NCI-H460 (cell line): ENCODE measurements around the gene ADPRHL1. TPM values are rescaled to one million over a fixed set of nuclear protein-coding genes. Genes with fewer than 3 reads are reported as not detected.

Source experiments
- DNase-seq: peaks from one replicate; pipeline ENCODE4 v3.0.0-alpha.2; 2016; ENCODE audit warnings: low read depth; ENCODE audit errors: extremely low read depth
- total RNA-seq: library from RNA; depleted of rRNA; stranded (reverse); fragments of >200 nt; shearing (Covaris generic); gene quantifications from 2 replicates; pipeline ENCODE4 v1.2.3, GENCODE V29; 2014

Gene ADPRHL1
- total RNA-seq, 1 experiment from 2014 or later = 7.6 TPM

DNA sequence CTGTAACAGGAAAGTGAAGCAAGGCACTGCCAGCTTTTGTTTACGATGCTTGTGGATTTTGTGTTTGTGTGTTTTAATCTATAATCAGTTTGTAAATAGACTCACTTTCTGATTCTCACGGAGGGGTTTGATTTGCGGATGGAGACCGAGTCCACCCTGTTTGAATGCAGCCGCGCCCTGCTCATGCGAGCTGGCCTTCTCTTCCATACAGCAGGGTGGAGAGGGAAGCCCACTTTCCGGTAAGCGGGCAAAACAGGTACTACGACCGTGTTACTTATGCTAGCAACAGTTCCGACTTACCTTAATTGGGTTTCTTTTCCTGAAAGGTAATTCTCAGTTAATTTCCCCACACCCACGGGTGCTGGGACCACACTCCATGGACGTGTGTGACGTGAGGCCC, 33.1 kb downstream of the ADPRHL1 start:
- DNase-seq = no peak

DNA sequence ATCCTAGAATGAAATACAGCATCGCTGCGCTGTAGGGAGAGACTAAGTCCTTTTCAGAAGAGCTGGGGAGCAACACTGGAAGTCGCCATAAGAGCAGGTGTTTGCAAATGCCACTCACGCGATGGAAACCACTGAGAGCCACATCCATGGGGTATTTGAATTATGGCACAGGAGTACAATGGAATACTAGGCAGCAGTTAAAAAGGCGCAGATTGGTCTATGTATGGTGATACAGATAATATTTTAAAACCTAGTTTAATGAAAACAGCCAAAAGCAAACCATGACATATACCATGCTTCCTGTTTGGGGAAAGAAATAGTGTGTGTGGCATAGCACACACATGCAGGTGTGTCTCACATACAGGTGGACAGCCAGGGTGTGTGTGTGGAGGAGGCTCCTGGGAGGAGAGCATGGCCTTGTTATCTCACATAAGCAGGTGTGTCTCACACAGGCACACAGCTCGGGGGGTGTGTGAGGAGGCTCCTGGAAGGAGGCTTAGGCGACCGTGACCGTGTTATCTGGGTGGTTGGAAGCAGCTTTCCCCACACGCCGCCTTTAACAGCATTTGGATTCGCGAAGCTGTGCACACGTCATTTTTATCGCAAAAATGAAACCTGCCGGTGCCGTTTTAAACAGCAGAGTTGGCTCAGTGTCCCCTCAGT, 33.6 kb downstream of the ADPRHL1 start:
- DNase-seq = no peak

DNA sequence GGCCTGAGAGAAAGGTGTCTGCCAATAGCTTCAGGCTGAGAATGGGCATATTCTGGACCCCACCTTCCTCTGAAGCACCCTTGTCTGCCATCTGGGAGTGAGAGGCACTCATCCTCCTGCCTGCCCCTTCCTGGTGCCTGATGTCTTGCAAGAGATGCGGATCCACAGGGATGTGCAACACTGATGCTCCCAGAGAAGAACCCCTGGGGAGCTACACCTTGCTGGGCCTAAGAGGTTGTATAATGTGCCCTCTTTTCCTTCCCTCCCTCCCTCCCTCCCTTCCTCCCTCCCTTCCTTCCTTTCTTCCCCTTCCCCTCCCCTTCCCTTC, 34.6 kb downstream of the ADPRHL1 start:
- DNase-seq = no peak

DNA sequence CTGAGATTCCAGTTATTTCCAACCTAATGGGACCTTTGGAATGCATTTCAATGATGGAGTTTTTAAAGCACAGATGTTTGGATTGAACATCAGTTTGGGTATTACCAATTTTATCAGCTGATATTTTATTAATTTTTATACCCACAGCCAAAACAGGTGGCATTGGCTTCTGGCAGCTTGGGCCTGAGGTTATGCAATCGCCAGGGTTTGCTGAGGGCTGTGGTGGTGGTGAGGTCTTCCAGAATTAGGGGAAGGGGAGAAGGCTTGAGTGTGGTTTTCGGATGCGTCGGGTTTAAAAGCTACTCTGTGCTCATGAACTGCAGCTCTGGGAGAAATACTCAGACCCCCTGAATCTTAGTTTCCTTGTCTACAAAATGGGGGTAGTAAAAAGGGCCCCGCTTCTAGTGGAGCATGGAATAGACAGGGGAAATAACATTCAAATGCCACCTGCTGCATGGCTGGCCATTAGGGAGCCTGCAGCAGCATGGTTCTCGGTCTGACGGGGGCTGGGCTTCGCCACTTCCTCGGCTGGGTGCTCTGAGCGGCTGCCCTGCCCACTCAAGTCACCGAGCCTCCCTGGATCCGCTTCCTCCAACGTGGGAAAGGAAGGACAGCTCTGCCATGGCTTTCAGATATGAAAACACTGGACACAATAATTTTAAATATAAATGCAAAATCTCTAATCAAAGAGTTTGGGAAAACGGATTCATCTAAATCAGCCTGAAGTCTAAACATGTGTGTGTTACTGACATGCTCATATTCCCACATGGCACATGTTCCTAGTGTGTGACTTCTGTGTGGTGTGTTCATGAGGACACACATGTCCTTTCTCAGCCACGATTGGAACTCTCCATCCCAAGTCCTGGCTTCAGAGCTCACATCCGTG, 35.2 kb downstream of the ADPRHL1 start:
- DNase-seq = no peak

DNA sequence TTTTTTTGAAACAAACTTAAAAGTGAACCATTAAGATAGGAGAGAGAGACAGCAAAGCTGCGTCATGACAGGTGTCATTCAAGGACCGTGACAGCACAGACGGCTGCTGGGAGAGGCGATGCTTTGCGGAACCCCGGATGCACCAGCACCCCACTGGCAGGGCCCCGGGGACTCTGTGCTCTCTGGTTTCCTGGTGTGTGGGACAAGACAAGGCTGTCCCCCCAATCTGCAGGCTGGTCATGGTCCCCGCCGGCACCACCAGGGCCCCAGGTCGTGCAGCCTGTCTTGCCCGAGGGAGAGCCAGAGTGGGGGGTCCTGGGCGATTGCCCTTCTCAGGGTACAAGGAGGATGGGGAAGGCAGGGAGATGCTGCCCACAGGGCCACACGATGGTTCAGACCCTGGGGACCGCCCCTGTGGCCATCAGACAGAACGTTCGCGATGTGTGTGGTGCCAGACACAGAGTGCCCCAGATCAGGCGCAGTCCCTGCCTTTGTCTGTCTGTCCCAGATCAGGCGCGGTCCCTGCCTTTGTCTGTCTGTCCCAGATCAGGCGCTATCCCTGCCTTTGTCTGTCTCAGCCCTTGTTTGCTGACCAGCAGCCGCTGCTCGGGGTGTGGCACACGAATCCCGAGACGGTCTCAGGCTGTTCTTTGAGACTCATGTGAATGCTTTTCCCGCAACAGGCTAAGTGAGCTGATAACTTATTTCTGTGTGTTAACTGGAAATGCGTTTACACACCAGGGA, 36.1 kb downstream of the ADPRHL1 start:
- DNase-seq = no peak

DNA sequence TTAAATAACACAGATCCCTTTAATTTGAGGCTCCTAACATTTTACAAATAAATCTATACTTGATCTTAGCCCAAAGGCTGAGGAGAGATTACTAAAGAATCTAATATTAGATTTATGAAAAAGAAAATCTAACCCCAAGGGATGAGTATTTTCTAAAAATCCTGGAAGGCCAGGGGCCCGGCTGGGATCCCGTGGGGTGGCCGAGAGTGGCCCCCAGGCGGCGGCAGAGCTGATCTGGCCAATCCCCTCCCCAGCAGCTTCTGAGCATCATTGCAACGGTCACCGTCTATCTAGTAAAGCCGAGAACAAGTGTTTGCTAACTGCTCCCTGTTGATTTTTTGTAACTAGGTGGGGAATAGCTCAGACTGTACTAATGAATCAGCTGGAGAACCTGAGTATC, 37.5 kb downstream of the ADPRHL1 start:
- no peak for DNase-seq

DNA sequence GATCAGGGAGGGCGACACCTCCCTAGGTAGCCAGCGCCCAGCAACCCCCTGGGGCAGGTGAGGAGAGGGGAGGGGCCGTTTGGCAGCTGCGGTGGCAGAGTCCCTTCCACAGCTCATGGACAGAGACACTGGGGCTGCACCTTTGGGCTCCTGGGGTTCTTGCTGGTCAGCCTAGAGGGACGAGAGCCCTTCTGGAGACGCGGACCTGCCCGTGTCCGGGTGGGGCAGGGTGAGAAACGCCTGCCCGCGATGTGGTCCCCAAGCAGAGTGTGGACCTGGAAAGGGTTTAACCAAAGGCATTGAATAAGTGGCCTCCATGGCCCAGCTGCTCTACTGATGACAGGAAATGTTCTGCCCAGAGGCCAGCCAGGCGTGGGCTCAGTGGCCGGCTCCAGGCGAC, 38.3 kb downstream of the ADPRHL1 start:
- no peak for DNase-seq

DNA sequence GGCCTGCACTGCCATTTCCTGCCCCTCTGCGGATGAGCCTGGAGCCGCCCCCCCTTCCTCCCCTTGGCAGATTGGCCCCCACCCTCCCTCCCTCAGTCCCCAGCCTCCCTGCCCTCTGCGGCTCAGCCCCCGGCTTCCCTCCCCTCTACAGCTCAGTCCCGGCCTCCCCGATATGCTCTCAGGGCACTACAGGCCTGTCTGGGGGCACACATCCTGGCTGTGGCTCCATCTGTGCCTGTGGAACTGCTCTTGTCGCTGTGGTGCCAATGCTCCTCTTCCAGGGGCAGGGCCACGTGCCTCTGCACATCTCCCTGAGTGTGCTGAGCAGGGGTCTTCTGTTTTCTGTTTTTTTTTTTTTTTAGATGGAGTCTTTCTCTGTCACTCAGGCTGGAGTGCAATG, 39.0 kb downstream of the ADPRHL1 start:
- no peak for DNase-seq

DNA sequence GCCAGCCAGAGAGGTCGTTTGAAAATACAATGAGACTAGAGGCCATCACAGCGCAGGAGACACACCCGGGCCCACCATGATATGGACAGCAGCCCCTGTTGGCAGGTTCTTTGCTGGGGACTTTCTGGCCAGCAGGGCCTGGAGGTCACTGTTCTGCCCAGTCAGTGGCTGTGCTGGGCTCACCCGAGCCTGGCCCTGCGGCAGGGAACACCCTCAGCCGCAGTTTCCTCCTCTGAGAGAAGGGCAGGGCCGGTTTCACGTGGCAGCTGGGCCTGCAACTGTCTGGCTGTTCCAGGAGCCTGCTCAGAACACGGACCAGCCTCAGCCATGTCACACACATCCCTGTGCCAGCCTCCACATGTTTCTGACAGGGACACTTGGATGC, 39.4 kb downstream of the ADPRHL1 start:
- DNase-seq = no peak

DNA sequence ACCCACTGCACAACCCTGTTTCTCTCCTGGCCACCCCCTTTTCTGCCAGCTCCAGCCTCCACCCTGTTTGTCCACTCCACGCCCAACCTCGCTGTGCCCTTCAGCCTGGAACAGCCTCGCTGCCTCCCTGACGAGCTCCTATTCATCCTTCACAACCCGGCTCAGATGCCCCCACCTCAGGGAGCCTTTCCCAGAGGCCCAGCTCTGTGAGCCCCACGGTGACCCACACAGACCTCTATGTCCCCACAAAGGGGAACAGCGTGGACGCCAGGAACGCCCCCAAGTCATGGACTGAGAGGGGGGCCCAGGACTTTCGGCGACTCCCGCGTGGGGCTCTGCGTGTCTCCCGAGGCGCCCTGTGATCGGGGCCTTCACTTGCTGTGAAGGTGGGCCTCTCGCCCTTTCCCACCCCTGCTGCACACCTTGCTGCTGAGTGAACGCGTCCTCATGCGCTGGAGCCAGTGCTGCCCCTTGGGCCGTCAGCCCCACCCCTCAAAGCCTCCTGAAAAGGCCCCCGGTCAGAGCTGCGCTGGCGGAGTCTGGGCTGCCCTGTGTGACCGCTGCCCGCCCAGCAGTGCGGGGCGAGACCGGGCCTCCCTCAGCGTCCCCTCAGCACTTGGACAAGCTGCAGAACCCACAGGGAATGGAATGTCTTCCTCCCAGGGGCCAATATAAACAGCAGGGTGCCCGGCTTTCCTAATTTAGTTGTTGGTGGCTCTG, 40.0 kb downstream of the ADPRHL1 start:
- DNase-seq = no peak

DNA sequence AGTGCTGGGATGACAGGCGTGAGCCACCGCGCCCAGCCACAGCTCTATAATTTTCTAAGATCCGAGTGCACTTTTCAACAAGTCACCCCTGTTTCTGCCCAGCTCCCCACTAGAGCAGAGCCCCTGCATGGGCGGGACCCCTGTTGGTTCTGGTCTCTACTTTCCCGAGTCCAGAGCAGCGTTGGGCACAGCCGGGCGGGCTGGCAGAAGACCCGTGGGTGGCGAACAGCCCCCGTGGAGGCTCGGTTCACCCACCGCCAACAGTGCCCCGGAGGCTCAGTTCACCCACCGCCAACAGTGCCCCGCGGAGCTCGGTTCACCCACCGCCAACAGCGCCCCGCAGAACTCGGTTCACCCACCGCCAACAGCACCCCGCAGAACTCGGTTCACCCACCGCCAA, 40.8 kb downstream of the ADPRHL1 start:
- DNase-seq = no peak

DNA sequence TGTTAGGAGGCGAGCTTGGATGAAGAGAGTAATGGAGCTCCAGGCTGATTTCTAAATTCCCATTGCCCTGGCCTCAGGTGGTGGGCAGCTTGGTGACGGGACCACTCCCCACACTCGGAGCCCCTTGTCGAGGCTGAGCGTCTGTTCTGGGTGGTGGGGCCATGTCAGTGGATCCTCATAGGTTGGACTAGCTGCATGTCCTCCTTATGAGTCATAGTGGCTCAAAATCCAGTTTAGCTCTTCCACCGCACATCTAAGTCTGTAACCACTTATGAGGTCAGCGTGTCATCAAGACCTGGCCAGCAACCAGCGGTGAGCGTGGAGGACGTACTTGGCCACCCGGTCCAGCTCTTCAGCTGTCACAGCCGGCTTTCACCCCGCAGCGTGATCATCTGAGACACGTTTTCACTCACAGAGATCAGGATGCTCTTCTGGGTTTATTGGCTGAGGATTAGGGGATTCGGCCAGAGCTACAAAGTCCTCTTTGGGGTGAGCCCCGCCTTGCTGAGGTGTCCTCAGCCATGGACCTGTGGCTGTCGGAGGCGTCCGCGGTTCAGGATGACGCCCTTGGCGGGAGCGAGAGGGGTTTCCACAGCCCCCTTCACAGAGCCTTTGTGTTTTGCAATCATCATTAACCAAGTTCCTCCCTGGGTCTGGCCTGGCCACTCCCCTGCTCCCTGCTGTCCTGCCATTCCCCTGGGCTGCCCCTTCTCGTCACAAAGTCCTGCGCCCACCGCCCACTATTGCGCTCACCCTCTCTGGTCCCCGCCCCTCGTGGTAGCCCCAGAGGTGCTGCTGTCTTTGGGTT, 41.9 kb downstream of the ADPRHL1 start:
- no peak for DNase-seq

DNA sequence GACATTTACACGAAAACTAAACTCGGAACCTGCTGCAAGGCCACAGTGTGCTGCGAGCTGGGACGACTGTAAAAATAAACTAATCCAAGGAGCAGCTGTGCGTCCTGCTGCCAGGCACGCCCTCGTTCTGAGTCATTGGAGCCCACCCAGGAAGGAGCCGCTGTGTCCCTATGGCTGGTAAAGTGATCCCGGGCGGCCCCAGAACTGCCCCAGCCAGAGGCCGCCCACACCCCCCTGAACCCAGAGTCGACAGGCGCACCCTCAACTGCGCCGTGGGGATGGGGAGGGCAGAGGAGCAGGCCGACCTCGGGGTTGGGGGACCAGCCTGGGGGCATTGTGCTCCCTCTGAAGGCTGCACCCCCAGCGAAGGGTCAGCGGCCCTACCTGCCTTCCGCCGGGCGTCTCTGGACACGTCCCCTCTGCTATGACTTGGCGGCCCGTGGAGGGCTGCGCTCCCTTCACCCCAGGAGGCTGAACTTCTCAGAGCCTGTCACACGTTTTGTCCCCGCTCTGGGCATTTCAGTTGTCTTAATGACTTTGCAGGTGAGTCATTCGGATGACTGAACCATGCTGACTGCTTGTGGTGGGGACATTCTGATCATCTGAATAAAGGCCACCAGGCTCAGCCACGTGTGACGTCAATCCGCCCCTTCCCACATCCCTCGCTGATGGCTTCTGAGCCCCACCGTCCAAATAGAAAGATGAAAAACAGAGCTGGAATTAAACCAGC, 42.7 kb downstream of the ADPRHL1 start:
- DNase-seq = no peak

DNA sequence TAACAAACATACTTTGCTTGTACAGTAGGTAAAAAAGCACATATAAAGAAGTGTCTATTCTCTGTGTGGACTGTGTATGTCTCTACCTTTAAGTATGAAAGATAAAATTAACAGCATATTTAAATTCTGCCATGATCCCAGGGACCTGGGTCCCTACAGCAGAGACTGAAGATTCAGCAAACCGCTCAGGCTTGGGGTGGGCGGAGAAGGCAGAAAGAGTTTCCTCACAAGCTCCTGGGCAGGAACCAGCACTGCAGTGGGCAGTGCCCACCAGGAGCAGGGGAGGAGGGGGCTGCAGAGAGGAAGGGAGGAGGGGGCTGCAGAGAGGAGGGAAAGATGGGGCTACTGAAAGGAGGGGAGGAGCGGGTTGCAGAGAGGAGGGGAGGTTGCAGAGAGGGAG, 44.7 kb downstream of the ADPRHL1 start:
- DNase-seq = no peak

DNA sequence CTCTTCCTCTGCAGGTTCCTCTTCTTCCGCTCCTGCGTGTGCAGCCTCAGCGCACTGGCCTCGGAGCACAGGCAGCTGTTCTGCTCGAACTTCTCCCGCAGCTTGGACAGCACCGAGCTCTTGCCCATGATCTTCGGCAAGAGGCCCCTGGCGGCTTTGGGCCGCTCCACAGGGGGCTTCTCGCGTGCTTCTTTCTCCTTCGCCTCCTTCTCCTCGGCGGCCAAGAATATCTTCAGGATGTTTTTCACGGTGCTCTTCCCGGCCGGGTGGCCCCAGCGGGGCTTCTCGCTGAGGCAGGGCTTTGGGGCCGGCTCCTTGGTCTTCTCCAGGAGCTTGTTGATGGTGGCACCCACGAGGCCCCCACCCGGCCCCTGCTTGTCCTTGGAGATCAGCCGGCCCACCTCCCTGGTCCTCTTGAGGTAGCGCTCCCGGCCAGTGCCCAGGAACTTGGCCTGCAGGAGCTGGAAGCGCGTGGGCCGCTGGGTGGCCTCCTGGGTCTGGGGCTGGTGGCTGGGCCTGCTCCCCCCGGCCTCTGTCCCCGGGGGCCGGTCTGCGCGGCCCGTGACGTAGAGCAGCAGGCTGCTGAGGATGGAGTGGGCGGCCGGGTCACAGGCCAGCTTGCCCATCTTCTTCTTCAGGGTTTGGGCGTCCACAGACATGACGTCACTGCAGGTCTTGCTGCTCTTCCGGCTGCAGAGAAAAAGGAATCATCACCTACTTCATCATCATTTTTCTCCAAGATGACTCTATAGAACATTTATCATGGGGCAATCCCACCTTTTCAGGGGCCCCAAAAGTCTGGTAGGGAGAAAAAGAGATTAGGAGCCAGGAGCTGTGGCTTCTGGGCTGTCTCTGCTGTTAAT, 45.5 kb downstream of the ADPRHL1 start:
- no peak for DNase-seq

DNA sequence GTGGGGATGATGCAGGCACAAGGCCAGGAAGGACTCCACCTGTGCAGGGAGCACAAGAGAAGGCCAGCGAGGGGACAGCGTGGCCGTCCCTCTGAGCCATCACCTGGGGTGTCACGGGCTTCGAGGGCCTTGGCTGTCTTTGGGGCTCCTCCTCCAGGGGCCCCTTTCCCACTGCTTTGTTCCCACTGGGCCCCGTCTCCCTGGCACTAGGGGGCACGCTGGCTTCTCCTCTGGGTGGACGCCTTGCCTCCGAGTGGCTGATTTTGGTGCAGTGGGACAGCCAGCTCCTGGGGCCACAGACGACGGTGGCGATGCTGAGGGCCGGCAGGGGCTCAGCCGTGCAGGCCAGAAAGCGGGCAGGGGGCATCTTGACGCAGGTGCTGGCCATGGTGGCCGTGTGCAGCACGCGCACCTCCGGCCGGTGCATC, 46.2 kb downstream of the ADPRHL1 start:
- DNase-seq = no peak

DNA sequence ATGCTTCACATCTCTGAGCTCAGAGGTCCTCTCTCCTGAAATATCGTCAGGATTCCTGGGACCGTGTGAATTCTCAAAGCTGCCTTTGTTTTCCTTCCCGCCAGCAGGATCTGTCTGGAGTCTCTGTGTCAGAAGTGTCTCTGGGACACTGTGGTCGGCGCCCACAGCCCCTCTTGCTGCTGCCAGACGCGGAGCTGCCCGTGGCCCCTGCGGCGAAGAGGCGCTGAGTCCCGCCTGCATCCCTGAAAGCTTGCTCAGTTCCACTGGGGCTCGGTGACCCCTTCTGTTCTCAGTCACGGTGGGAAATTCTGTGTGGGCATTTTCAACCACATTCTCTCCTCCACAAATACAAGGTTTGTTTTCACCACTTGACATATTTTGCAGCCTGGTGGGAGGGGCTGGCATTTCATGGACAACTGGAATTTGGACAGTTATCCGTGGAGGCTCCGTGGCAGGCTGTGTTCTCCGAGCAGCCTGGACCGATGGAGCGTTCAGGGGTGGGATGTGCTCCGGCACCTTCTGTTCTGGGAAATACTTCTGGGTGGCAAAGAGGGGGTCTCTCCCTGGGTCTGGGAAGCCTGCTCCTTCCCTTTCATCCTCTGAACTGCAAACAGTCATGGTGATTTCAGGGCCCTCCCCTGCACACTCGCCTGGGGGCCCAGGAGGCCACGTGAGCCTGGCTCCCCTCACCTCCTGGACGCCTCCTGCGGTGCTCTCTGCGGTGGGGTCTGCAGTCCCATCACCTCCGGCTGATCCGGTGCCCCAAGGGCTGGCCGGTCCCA, 46.8 kb downstream of the ADPRHL1 start:
- DNase-seq = no peak
